Measurements from ENCODE around the gene PIEZO2.

GRCh38 chr18:10767658-10768057 lies 381.7 kb downstream of the PIEZO2 start:
- TF ChIP-seq, protein P1, sequence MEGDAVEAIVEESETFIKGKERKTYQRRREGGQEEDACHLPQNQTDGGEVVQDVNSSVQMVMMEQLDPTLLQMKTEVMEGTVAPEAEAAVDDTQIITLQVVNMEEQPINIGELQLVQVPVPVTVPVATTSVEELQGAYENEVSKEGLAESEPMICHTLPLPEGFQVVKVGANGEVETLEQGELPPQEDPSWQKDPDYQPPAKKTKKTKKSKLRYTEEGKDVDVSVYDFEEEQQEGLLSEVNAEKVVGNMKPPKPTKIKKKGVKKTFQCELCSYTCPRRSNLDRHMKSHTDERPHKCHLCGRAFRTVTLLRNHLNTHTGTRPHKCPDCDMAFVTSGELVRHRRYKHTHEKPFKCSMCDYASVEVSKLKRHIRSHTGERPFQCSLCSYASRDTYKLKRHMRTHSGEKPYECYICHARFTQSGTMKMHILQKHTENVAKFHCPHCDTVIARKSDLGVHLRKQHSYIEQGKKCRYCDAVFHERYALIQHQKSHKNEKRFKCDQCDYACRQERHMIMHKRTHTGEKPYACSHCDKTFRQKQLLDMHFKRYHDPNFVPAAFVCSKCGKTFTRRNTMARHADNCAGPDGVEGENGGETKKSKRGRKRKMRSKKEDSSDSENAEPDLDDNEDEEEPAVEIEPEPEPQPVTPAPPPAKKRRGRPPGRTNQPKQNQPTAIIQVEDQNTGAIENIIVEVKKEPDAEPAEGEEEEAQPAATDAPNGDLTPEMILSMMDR (IDR thresholded peaks at IDR 0.05 in 8 of 11, conservative IDR thresholded peaks at IDR 0.05 in 3 of 11) = no peak
- TF ChIP-seq POLR2A (IDR thresholded peaks at IDR 0.05) = no peak

All from spleen (tissue), 7 donors.